Keratinocyte (primary cell): Measurements from ENCODE around the gene MAN2C1. TPM values are rescaled to one million over a fixed set of nuclear protein-coding genes. Genes with fewer than 3 reads are reported as not detected.
"Not testable (repeated sequence)": the region's sequence is repeated elsewhere in the genome, so short reads cannot be mapped to it uniquely, and the experiment has no call there.

Source experiments
- DNase-seq: peaks from one replicate; pipeline ENCODE4 v3.0.0-alpha.2; 2011; ENCODE audit warnings: low read depth, missing footprints, low spot score
- FAIRE-seq: peaks from 2 replicates; lab custom pipeline; 2011; peaks lifted over from hg19 to GRCh38; lab: Jason Lieb, UNC
- H2AFZ ChIP-seq: 2 replicates; pipeline ENCODE4 v1.6.0; 2012; ENCODE audit warnings: low read length, control low read depth, inconsistent platforms; ENCODE audit not compliant: control insufficient read depth
- H3K27ac ChIP-seq: 2 replicates; pipeline ENCODE4 v1.5.1; 2011; ENCODE audit warnings: low read length; ENCODE audit not compliant: control insufficient read depth, insufficient read depth
- H3K27me3 ChIP-seq: 3 replicates; pipeline ENCODE4 v1.6.0; 2011; ENCODE audit warnings: low read length; ENCODE audit not compliant: control insufficient read depth, insufficient read depth; ENCODE audit errors: extremely low read depth
- H3K36me3 ChIP-seq, 2 experiments: 2 replicates in 1 of 2; 3 replicates in 1 of 2; pipeline ENCODE4 v1.5.1; 2011; ENCODE audit warnings: low read length in 2 of 2, mild to moderate bottlenecking in 1 of 2; ENCODE audit not compliant: control insufficient read depth in 2 of 2, insufficient read depth in 2 of 2; ENCODE audit errors: extremely low read depth in 1 of 2
- H3K4me1 ChIP-seq: 3 replicates; pipeline ENCODE4 v1.5.1; 2011; ENCODE audit warnings: low read length; ENCODE audit not compliant: control insufficient read depth, insufficient read depth; ENCODE audit errors: extremely low read depth
- H3K4me2 ChIP-seq: 3 replicates; pipeline ENCODE4 v1.6.0; 2011; ENCODE audit warnings: low read depth, low read length; ENCODE audit not compliant: control insufficient read depth, insufficient read depth; ENCODE audit errors: extremely low read depth
- H3K4me3 ChIP-seq, 3 experiments: fragments of 200-600 bp in 1 of 3; sonication (generic) in 1 of 3; 2 replicates in 2 of 3; 3 replicates in 1 of 3; pipeline ENCODE4 v1.5.1; 2011 to 2016; ENCODE audit warnings: low read length in 3 of 3, mild to moderate bottlenecking in 3 of 3, control low read depth in 2 of 3, inconsistent platforms in 1 of 3, low read depth in 1 of 3, mixed read lengths in 1 of 3, mixed run types in 1 of 3, moderate library complexity in 1 of 3; ENCODE audit not compliant: control insufficient read depth in 2 of 3, insufficient read depth in 2 of 3; ENCODE audit errors: extremely low read depth in 1 of 3
- H3K79me2 ChIP-seq: 2 replicates; pipeline ENCODE4 v1.6.0; 2012; ENCODE audit warnings: low read length; ENCODE audit not compliant: control insufficient read depth, insufficient read depth
- H3K9ac ChIP-seq: 3 replicates; pipeline ENCODE4 v1.6.0; 2011; ENCODE audit warnings: low read length; ENCODE audit not compliant: control insufficient read depth, insufficient read depth; ENCODE audit errors: extremely low read depth
- H3K9me1 ChIP-seq: 3 replicates; pipeline ENCODE4 v1.6.0; 2011; ENCODE audit warnings: low read length; ENCODE audit not compliant: control insufficient read depth, insufficient read depth; ENCODE audit errors: extremely low read depth
- H3K9me3 ChIP-seq: 2 replicates; pipeline ENCODE4 v1.5.1; 2012; ENCODE audit warnings: low read depth, low read length; ENCODE audit not compliant: control insufficient read depth
- H4K20me1 ChIP-seq: 3 replicates; pipeline ENCODE4 v1.6.0; 2011; ENCODE audit warnings: low read length; ENCODE audit not compliant: control insufficient read depth, insufficient read depth; ENCODE audit errors: extremely low read depth
- EZH2 ChIP-seq: IDR thresholded peaks from one replicate; pipeline ENCODE4 v1.6.1; 2012; ENCODE audit warnings: inconsistent platforms, mild to moderate bottlenecking, low read length, moderate library complexity
- dilution Hi-C: fragments of 300-500 bp; cut with MboI; formaldehyde crosslinking; loops from one replicate; pipeline ENCODE4 v1.7.0; 2020; ENCODE audit warnings: low sequenced_read_pairs; ENCODE audit not compliant: extremely low pct_ligation_motif_present
- polyA plus RNA-seq, 5 experiments: library from polyadenylated mRNA; depleted of rRNA in 3 of 5; stranded (reverse) in 3 of 5; stranded (forward) in 1 of 5; unstranded in 1 of 5; fragments of >200 nt; gene quantifications; 1 replicate in 1 of 5; 2 replicates in 3 of 5; 3 replicates in 1 of 5; pipeline versions ENCODE4 v1.2.1 to v1.2.3, GENCODE V29; 2011 to 2012; ENCODE audit warnings: missing spikeins in 2 of 5, low read depth in 1 of 5, low replicate concordance in 1 of 5
- TF ChIP-seq, protein P1 (sequence below), 3 experiments: IDR thresholded peaks in 1 of 3; conservative IDR thresholded peaks in 1 of 3; optimal IDR thresholded peaks in 1 of 3; 2 replicates in 2 of 3; 3 replicates in 1 of 3; pipeline versions ENCODE3 to v1.5.1; 2011; ENCODE audit warnings: low read length in 3 of 3, mild to moderate bottlenecking in 3 of 3, moderate library complexity in 2 of 3, control low read depth in 1 of 3, inconsistent platforms in 1 of 3; ENCODE audit not compliant: insufficient read depth in 2 of 3; ENCODE audit errors: extremely low read depth in 1 of 3

MAN2C1 gene
- polyA plus RNA-seq, 1 donor (not counting 4 experiments of a cell fraction or from before 2014, with no cell fraction given) = 35.4 TPM

DNA sequence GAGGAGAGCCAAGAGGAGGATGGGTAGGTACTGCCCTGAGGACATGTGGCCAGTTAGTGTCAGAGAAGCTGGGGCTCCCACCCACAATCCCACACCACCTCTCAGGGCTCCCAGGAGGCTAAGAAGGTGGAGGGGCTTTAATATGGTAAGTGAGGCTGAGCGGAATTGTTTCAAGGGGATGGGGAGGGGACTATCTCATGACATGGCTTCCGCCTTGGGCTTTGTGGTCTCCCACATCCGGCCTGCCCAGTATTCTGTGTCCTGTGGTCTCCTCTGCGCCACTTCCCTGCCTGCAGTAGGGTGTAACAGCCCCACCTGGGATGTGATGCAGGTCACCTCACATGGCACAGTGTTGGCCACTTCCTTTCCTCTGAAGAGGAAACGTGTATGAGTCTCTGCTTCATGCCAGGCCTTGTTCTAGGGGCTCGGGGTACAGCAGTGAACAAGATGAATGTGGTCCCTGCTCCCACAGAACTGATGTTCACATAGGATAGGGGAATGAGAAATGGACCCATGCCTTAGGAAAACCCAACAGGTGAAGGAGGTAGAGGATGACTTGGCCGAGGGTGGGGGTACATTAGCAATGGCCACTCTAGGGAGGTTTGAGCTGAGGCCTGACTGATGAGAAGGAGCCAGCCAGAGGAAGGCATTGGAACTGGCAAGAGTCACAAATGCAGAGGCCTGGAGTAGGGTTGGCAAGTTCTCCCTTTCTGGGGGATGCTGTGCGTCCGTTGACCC is 18.4 kb downstream of the MAN2C1 start:
- H3K9ac ChIP-seq = no peak overlapping the region
- H3K9me3 ChIP-seq = no peaks in the 10 kb centered on the region
- no peak overlapping the region for H3K4me2 ChIP-seq
- H3K4me1 ChIP-seq = peaks cover 7% of the 10 kb centered on the region
- no peaks in the 10 kb centered on the region for H3K79me2 ChIP-seq
- no peak overlapping the region for H2AFZ ChIP-seq
- peaks cover 3 to 8% of the 10 kb centered on the region in 2 experiments for H3K36me3 ChIP-seq
- TF ChIP-seq, protein P1, sequence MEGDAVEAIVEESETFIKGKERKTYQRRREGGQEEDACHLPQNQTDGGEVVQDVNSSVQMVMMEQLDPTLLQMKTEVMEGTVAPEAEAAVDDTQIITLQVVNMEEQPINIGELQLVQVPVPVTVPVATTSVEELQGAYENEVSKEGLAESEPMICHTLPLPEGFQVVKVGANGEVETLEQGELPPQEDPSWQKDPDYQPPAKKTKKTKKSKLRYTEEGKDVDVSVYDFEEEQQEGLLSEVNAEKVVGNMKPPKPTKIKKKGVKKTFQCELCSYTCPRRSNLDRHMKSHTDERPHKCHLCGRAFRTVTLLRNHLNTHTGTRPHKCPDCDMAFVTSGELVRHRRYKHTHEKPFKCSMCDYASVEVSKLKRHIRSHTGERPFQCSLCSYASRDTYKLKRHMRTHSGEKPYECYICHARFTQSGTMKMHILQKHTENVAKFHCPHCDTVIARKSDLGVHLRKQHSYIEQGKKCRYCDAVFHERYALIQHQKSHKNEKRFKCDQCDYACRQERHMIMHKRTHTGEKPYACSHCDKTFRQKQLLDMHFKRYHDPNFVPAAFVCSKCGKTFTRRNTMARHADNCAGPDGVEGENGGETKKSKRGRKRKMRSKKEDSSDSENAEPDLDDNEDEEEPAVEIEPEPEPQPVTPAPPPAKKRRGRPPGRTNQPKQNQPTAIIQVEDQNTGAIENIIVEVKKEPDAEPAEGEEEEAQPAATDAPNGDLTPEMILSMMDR (optimal IDR thresholded peaks at IDR 0.05 in 1 of 3, IDR thresholded peaks at IDR 0.05 in 1 of 3, conservative IDR thresholded peaks at IDR 0.05 in 1 of 3; ENCODE audit: extremely low read depth in 1 of 3, insufficient read depth in 2 of 3, low read length in 3 of 3) = no peak
- TF ChIP-seq EZH2 = no peak
- DNase-seq (no peak), FAIRE-seq (peak; percentile 20)
- no peak overlapping the region for H3K4me3 ChIP-seq
- H4K20me1 ChIP-seq = no peaks in the 10 kb centered on the region
- H3K9me1 ChIP-seq = no peaks in the 10 kb centered on the region
- peaks cover 12% of the 10 kb centered on the region for H3K27me3 ChIP-seq
- dilution Hi-C loops = no loop called here
- H3K27ac ChIP-seq = no peak overlapping the region

DNA sequence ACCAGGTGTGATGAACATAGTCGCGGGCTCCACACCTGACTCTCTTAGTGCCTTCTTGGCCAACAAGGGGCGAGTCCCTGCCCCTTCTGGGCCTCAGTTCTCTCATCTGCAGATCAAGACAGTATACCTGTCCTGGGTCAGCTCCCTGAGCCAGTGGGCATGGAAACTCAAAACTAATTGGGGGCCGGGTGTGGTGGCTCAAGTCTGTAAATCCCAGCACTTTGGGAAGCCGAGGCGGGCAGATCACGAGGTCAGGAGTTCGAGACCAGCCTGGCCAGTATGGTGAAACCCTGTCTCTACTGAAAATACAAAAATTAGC is 19.1 kb downstream of the MAN2C1 start:
- dilution Hi-C loops, H3K4me3 ChIP-seq, H3K36me3 ChIP-seq, H3K9me3 ChIP-seq, H3K4me1 ChIP-seq, H4K20me1 ChIP-seq, H3K79me2 ChIP-seq, H3K4me2 ChIP-seq, H3K9me1 ChIP-seq, H3K9ac ChIP-seq, FAIRE-seq, DNase-seq, H3K27ac ChIP-seq, H2AFZ ChIP-seq: not testable (repeated sequence)
- peaks cover 12% of the 10 kb centered on the region for H3K27me3 ChIP-seq
